ENCODE measurements around the gene CAMK1D.

DNA sequence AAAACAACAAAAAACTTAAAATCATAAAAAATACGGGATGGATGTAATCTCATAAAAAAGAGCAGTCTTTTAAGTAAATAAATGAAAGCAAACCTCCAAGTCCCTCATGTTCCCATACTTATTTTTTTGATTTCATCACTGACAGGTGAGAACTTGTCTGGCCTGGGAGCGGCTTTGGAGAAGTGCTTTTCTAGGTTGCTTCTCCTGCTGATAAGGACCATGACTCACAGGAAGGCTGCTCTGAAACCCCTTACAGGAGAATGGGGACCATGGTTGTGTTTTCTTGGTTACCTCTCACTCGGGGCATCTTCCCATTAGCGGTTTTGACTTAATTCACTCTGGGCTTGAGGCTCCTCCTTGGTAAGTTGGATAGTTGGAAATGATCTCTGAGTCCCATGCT is 237.4 kb downstream of the CAMK1D start:
- TF ChIP-seq, protein P1, sequence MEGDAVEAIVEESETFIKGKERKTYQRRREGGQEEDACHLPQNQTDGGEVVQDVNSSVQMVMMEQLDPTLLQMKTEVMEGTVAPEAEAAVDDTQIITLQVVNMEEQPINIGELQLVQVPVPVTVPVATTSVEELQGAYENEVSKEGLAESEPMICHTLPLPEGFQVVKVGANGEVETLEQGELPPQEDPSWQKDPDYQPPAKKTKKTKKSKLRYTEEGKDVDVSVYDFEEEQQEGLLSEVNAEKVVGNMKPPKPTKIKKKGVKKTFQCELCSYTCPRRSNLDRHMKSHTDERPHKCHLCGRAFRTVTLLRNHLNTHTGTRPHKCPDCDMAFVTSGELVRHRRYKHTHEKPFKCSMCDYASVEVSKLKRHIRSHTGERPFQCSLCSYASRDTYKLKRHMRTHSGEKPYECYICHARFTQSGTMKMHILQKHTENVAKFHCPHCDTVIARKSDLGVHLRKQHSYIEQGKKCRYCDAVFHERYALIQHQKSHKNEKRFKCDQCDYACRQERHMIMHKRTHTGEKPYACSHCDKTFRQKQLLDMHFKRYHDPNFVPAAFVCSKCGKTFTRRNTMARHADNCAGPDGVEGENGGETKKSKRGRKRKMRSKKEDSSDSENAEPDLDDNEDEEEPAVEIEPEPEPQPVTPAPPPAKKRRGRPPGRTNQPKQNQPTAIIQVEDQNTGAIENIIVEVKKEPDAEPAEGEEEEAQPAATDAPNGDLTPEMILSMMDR (conservative IDR thresholded peaks at IDR 0.05), result no peak
- no peak for TF ChIP-seq EZH2 (IDR thresholded peaks at IDR 0.05; ENCODE audit: low read depth)

Data from PC-9 (cell line).